CD4-positive, alpha-beta T cell treated with Interleukin-4 for 1 hour (primary cell): ENCODE results near the gene DGKB.
"Not testable (repeated sequence)": the region's sequence is repeated elsewhere in the genome, so short reads cannot be mapped to it uniquely, and the experiment has no call there.

Experiments
- DNase-seq, 2 donors: peaks; one replicate each; pipeline ENCODE4 v3.0.0-alpha.2; 2020 to 2022

Gene DGKB

GRCh38 chr7:14552060-14552459 is 350.5 kb downstream of the DGKB start:
- DNase-seq = no peak

DNA sequence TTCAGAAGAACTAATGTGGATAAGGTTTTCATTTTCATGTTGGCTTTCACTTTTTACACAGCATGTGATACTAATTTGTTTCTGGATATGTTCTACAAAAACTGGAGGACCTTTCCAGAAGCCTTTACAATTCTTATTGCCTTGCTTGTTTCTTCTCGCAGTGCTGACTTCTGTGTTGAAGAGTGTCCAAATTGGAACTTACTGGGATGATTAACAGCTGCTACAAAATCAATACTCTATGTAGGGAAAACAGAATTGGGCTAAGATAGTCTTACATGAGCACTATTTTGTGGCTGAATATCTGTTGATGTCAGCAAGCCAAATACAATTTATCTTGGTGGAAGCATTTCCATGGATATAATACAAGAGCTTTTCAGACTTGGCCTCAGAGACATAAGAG is 351.2 kb downstream of the DGKB start:
- DNase-seq = no peak

DNA sequence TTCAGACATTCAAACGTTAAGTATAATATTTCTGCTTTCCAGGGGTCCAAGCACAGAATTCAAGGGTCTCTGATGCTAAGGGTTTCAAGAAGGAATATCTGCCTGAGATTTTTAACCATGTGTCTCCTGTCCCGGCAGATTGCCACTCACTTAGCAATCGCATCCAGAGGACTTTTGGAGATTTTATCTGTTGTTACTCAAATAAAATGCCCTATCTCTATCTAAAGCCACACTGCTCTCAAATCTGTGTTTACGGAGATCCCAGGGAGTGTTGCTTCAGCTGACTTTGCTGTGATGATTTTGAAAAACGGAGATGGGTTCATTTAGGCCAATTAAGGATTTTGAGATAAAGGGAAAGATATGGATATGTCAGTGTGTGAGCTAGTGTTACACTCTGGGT is 359.9 kb downstream of the DGKB start:
- no peak for DNase-seq

- no peak for DNase-seq
Observed at GRCh38 chr7:14521183-14521582, 381.4 kb downstream of the DGKB start.

DNA sequence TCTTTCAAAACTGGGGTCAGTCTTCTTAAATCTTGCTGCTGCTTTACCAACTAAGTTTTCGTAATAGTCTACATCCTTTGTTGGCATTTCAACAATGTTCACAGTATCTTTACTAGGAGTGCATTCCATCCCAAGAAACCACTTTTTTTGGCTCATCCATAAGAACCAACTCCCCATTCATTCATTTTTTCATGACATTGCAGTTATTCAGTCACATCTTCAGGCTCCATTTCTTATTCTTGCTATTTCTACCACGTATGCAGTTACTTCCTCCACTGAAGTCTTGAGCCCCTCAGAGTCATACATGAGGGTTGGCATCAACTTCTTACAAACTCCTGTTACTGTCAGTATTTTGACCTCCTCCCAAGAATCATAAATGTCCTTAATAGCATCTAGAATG is 392.3 kb downstream of the DGKB start:
- DNase-seq = no peak

DNA sequence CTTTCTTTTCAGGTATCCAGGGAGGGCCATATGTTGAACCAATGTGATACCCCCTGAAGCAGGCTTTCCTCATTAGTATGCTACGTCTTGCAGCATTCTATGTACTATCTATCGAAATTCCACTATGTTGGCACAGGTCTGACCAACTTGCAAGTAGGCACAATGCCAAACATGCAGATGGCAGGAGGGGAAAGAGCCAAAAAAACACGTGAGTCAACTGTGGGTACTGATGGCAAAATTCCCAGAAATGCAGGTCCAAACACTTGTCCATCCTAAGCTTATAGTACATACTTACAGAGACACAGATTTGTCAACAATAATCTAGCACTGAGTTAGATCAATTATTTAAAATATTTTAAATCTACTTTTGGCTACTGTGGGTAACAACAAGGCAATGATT is 394.9 kb downstream of the DGKB start:
- DNase-seq = no peak

DNA sequence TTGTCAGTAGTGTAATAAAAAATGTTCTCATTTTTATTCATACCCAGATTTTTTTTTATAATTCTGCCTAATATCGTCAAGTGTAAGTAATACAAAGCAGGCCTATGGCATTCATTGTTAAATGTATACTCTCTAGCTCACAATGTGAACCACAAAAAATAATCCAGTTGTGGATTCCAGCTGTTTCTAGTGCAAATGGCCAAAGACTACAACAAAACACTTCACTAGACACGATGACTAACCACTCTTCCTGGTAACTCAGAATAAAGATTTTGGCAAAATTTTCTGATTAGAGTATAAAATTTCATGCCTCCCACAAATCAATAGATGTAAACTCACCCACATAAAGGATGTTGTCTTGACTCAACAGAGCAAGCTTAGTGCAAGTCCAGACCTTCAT is 396.6 kb downstream of the DGKB start:
- no peak for DNase-seq

GRCh38 chr7:14504134-14504533 is 398.4 kb downstream of the DGKB start:
- DNase-seq = no peak

DNA sequence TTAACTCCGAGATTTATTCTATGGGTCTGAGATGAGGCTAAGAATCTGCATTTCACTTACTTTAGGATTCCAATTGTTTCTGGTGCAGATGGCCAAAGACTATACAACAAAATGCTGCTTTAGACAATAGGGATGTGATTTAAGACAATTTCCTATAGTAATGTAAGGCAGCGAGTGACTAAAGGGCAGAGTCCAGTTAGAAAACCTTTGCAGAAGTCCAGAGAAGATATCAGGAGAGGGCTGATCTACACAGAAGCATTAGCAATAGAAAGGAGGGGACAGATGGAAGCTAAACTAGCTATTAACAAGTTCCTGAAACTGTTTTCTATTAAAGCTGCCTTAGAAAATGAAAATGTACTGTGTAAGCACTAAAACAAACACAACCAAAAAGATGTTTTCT is 398.9 kb downstream of the DGKB start:
- DNase-seq = no peak

GRCh38 chr7:14501436-14501835 is 401.1 kb downstream of the DGKB start:
- DNase-seq = no peak

GRCh38 chr7:14497390-14497789 is 405.2 kb downstream of the DGKB start:
- DNase-seq = no peak

- DNase-seq = no peak
Observed at GRCh38 chr7:14495633-14496032, 406.9 kb downstream of the DGKB start.

DNA sequence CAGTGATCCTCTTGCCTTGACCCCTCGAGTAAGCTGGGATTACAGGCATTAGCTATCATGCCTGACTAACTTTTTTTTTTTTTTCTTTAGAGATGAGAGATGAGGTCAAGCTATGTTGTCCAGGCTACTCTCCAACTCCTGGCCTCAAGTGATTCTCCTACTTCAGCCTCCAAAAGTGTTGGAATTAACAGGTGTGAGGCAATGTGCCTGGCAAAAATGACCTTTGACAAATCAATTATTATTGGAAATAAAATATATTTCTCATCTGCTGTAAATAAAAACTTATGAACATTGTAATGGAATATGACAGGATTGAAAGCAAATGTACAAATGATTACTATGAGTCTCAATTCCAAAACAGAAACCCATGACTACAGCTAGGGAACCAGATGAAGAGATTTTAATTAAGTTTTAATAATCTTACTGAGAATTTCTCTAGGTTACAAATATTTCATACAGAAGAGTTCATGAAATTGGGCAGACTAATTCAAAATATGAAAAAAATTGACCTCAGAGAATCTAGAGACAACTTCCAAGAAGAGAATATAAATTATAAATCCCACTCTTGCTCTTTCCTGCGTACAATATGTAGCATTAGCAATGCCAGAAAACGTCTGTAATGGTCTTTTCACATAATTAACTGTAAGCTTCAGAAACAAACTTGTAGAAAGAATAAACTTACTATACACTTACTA is 414.7 kb downstream of the DGKB start:
- no peak for DNase-seq

DNA sequence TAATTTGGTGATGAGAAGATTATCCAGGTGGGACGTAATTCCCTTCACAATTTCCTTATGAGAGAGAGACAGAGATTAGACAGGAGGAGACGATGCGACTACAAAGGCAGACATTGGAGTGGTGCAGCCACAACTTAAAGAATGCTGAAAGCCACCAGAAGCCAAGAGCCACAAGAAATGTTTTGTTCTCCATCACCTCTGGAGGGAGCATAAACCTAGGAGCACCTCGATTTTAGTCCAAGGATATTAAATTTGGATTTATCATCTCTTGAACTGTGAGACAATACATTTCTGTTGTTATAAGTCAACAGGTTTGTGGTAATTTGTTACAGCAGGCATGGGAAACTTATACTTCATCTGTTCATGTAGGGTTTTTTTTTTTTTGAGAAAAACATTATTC is 418.9 kb downstream of the DGKB start:
- no peak for DNase-seq

DNA sequence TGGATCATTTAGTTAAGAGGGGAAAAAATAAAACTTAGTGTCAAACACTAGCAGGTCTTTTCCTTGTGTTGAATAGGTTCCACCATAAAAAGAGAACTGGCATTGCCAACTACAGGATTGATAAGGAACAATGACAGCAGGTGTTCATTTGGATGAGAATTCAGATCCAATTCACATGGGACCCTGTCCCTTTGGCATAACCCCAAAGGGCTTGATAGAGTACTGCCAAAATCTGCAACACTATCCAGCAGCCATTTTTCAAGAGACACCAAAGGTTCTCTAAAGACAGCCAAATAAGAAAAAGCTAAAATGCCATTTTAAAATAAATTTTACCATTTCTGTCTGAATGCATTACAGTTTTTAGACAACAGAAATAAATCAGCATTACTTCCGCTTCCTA is 422.3 kb downstream of the DGKB start:
- no peak for DNase-seq

- no peak for DNase-seq
Observed at GRCh38 chr7:14478834-14479510, 423.6 kb downstream of the DGKB start.

- not testable (repeated sequence) for DNase-seq
Observed at GRCh38 chr7:14461716-14462115, 440.8 kb downstream of the DGKB start.

GRCh38 chr7:14458846-14459245 is 443.7 kb downstream of the DGKB start:
- DNase-seq = not testable (repeated sequence)

DNA sequence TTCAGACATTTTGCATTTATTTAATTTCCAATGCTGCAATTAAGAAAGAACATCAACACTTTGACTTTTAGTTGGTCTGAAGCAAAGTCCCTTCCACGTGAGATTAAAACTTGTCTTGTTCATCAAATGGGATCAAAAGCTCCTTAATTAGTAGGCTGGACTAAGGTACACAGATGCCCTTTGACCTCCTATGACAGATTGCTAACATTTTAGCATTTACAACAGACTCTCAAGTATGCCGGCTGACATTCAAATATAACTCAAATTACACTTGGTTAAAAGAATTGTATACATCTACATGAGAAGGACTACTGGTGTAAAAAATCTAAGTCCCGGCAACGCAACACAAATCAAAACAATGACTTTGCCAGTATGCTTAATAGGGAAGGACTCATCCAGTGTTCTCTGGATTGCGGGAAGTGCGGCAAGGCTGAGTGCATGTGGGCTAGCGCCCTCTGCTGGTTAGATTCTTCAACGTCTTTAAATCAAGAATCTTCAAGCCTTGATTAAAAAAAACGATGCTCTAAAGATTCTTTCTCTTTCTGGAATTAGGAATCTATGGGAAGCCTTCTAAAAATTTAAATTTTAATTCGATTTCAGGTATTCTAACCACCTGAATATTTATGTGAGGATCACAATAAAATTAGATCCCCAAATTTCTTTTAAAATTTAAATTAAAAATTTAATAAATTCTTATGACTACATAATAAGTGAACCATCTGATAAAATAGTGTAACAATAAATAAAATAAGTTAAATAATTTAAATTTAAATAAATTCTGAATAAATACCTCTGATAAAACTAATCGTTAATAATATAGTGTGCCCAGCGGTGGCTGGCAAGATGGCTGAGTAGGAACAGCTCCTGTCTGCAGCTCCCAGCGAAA is 444.7 kb downstream of the DGKB start:
- DNase-seq = peak; percentile 12 to 46

DNA sequence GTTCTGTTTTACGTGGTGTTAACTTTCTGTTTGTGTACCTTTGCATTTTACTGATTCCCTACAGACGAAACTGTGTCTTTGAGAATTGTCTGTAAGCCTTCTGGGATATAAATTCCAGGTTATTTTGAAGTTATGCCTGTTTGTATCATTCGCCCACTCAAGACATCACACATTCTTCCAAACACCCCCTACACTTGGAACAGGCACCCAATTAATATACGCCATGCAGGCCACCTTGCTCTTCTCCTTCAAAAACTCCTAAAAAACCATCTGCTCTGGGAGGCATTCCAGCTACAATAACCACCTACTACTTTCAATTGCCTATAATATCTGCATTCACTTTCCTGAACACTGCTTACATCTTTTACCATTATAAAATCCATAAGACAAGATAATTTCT is 453.3 kb downstream of the DGKB start:
- DNase-seq = no peak

- peak in 1 of 2 donors; percentile 18 for DNase-seq
Observed at GRCh38 chr7:14446829-14447228, 455.7 kb downstream of the DGKB start.

- no peak for DNase-seq
Observed at GRCh38 chr7:14446219-14446618, 456.3 kb downstream of the DGKB start.

DNA sequence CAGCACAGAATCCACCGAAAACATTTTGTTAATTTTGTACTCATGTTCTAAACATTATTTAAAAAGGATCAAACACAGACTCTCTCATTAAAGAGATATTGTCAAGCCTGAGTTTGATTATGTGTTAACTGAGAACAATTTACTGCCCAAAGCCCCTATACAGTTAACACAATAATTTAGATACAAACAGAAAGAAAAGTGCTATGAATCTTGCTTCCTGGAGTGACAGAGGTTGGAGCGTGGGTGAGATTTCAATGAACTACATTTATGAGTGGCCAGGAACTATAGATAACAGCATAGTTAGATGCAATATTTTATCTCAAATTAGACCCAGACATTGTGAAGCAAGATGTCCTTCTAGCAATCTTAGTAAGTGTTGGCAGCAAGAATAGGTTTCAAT is 464.2 kb downstream of the DGKB start:
- no peak for DNase-seq

DNA sequence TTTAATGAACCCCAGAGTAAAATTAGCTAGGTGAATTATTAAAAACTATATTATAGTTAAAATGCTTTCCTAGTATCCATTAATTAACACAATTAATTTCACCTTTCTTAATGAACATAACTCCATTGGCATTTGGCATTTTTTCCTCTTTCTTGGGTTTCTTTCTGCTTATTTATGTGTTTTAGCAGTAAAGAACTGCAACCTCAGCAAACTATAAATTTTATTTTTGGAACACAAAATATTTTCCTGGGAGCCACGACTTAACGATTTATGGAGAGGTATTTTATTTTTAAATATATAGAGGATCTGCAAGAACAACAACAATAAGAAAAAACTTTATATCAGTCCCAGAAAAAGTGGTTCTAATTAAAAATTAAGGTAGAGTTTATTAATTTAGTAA is 465.7 kb downstream of the DGKB start:
- no peak for DNase-seq
